ENCODE measurements around the gene MTCL1. TPM values are rescaled to one million over a fixed set of nuclear protein-coding genes. Genes with fewer than 3 reads are reported as not detected.

The MTCL1 gene
- total RNA-seq, 1 experiment from 2014 or later, result 22.7 TPM

GRCh38 chr18:8684577-8684976 is 20.8 kb upstream of the MTCL1 start:
- BruUV-seq (replicated peaks), result no TSS peak

More at GRCh38 chr18:8684577-8684976, 20.8 kb upstream of the MTCL1 start:
- Histone ChIP-seq H4K20me1 (ENCODE audit: insufficient read depth) (no peaks in the 10 kb centered on the region), H3K4me1 (ENCODE audit: control insufficient read depth in 1 of 2, insufficient read depth in 2 of 2, low read length in 2 of 2) (peaks cover 0 to 6% of the 10 kb centered on the region in 2 experiments; a peak in 1 of 4 replicates), H3K9ac (ENCODE audit: low read length) (no peak overlapping the region), H3K4me2 (ENCODE audit: low read length) (no peak overlapping the region), H3K27ac (ENCODE audit: low read depth, low read length) (no peak overlapping the region), H3K4me3 (replicated peaks in 1 of 2; ENCODE audit: low read depth in 1 of 2, low read length in 2 of 2) (no peak overlapping the region), H3K36me3 (ENCODE audit: control insufficient read depth in 1 of 2, insufficient read depth in 2 of 2, low read length in 2 of 2) (no peaks in the 10 kb centered on the region), H3K79me2 (ENCODE audit: insufficient read depth, low read length) (no peaks in the 10 kb centered on the region), H2AFZ (ENCODE audit: low read depth, low read length, poor library complexity, severe bottlenecking) (no peak overlapping the region), H3K9me2 (ENCODE audit: insufficient read depth) (no peaks in the 10 kb centered on the region), H3K27me3 (ENCODE audit: insufficient read depth, low read length) (no peaks in the 10 kb centered on the region), H3K9me3 (ENCODE audit: control insufficient read depth in 1 of 2, insufficient read depth in 1 of 2, low read depth in 1 of 2, low read length in 2 of 2) (no peaks in the 10 kb centered on the region)
- DNase-seq (ENCODE audit: low read depth, low spot score), result no peak
- TF ChIP-seq POLR2AphosphoS5 (IDR thresholded peaks at IDR 0.05; ENCODE audit: low read depth, low read length), result no peak
- no peak for TF ChIP-seq SRF (IDR thresholded peaks at IDR 0.05; ENCODE audit: low read depth)
- no peak for TF ChIP-seq SIN3A (IDR thresholded peaks at IDR 0.05; ENCODE audit: low read depth)
- TF ChIP-seq RAD21 (IDR thresholded peaks at IDR 0.05; ENCODE audit: low read depth), result no peak
- TF ChIP-seq ZFX (IDR thresholded peaks at IDR 0.05), result no peak
- TF ChIP-seq JUND (IDR thresholded peaks at IDR 0.05), result no peak
- no peak for TF ChIP-seq POLR2A (IDR thresholded peaks at IDR 0.05; ENCODE audit: borderline replicate concordance, extremely low read depth, insufficient read depth, insufficient read length)
- TF ChIP-seq ZNF274 (IDR thresholded peaks at IDR 0.05; ENCODE audit: low read depth, low read length), result no peak
- TF ChIP-seq CBX3 (IDR thresholded peaks at IDR 0.05; ENCODE audit: low read depth), result no peak
- TF ChIP-seq YY1 (IDR thresholded peaks at IDR 0.05; ENCODE audit: extremely low read depth, insufficient replicate concordance, low read depth, low read length), result no peak
- TF ChIP-seq, protein P1, sequence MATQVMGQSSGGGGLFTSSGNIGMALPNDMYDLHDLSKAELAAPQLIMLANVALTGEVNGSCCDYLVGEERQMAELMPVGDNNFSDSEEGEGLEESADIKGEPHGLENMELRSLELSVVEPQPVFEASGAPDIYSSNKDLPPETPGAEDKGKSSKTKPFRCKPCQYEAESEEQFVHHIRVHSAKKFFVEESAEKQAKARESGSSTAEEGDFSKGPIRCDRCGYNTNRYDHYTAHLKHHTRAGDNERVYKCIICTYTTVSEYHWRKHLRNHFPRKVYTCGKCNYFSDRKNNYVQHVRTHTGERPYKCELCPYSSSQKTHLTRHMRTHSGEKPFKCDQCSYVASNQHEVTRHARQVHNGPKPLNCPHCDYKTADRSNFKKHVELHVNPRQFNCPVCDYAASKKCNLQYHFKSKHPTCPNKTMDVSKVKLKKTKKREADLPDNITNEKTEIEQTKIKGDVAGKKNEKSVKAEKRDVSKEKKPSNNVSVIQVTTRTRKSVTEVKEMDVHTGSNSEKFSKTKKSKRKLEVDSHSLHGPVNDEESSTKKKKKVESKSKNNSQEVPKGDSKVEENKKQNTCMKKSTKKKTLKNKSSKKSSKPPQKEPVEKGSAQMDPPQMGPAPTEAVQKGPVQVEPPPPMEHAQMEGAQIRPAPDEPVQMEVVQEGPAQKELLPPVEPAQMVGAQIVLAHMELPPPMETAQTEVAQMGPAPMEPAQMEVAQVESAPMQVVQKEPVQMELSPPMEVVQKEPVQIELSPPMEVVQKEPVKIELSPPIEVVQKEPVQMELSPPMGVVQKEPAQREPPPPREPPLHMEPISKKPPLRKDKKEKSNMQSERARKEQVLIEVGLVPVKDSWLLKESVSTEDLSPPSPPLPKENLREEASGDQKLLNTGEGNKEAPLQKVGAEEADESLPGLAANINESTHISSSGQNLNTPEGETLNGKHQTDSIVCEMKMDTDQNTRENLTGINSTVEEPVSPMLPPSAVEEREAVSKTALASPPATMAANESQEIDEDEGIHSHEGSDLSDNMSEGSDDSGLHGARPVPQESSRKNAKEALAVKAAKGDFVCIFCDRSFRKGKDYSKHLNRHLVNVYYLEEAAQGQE (IDR thresholded peaks at IDR 0.05; ENCODE audit: low read depth), result no peak
- TF ChIP-seq, protein P2, sequence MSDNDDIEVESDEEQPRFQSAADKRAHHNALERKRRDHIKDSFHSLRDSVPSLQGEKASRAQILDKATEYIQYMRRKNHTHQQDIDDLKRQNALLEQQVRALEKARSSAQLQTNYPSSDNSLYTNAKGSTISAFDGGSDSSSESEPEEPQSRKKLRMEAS (IDR thresholded peaks at IDR 0.05), result no peak
- no peak for TF ChIP-seq FOSL1 (IDR thresholded peaks at IDR 0.05; ENCODE audit: low read depth)
- ChIA-PET RAD21 (ENCODE audit: low non-redundant PET in 1 of 2, low total read pairs in 2 of 2, uncharacterized antibody in 2 of 2, unreplicated experiment in 2 of 2) (no interaction called here), CTCF (no interaction called here), POLR2A (no interaction called here)
- no peak for ATAC-seq
- intact Hi-C loops (cut with micrococcal nuclease), result no loop called here

All from HCT116 (cell line).